Neural progenitor cell (in vitro differentiated cells): ENCODE measurements around the gene MTERF1. TPM values are rescaled to one million over a fixed set of nuclear protein-coding genes. Genes with fewer than 3 reads are reported as not detected.

ENCODE experiments used
- DNase-seq: peaks from one replicate; pipeline ENCODE4 v3.0.0-alpha.2; 2016; ENCODE audit warnings: low spot score
- H2AFZ ChIP-seq: fragments of 200-600 bp; sonication (generic); replicated peaks from 2 replicates; pipeline ENCODE4 v1.6.1; 2016; ENCODE audit warnings: antibody characterized with exemption
- H3F3A ChIP-seq: fragments of 200-600 bp; sonication (generic); 2 replicates; pipeline ENCODE4 v1.6.1; 2016; ENCODE audit warnings: antibody characterized with exemption, low read depth
- H3K27ac ChIP-seq: fragments of 200-600 bp; sonication (generic); 2 replicates; pipeline ENCODE4 v1.5.1; 2016; ENCODE audit warnings: mild to moderate bottlenecking
- H3K27me3 ChIP-seq: fragments of 200-600 bp; sonication (generic); 2 replicates; pipeline ENCODE4 v1.6.1; 2016; ENCODE audit warnings: mild to moderate bottlenecking, moderate library complexity
- H3K36me3 ChIP-seq: fragments of 200-600 bp; sonication (generic); 2 replicates; pipeline ENCODE4 v1.5.1; 2016
- H3K4me1 ChIP-seq: fragments of 200-600 bp; sonication (generic); 2 replicates; pipeline ENCODE4 v1.6.1; 2016; ENCODE audit warnings: mixed run types
- H3K4me2 ChIP-seq: fragments of 200-600 bp; sonication (generic); 2 replicates; pipeline ENCODE4 v1.6.1; 2016
- H3K4me3 ChIP-seq: fragments of 200-600 bp; sonication (generic); 2 replicates; pipeline ENCODE4 v1.5.1; 2016
- H3K79me2 ChIP-seq: fragments of 200-600 bp; sonication (generic); 2 replicates; pipeline ENCODE4 v1.6.1; 2016; ENCODE audit warnings: low read depth
- H3K9ac ChIP-seq: fragments of 200-600 bp; sonication (generic); 2 replicates; pipeline ENCODE4 v1.6.1; 2016
- H3K9me3 ChIP-seq: fragments of 200-600 bp; sonication (generic); 2 replicates; pipeline ENCODE4 v1.5.1; 2016; ENCODE audit warnings: low read depth
- H4K20me1 ChIP-seq: fragments of 200-600 bp; sonication (generic); 2 replicates; pipeline ENCODE4 v1.6.1; 2016; ENCODE audit warnings: low read depth
- H3K27ac Mint-ChIP-seq: 3 replicates; pipeline ENCODE4 v1.8.0; 2021; ENCODE audit warnings: mixed read lengths
- H3K27me3 Mint-ChIP-seq: 2 replicates; pipeline ENCODE4 v1.8.0; 2022; ENCODE audit warnings: low read depth, mild to moderate bottlenecking, inconsistent platforms, moderate library complexity, mixed read lengths; ENCODE audit not compliant: insufficient read depth
- H3K36me3 Mint-ChIP-seq: 3 replicates; pipeline ENCODE4 v1.8.0; 2021; ENCODE audit warnings: mixed read lengths
- H3K4me1 Mint-ChIP-seq: 3 replicates; pipeline ENCODE4 v1.8.0; 2021; ENCODE audit warnings: mixed read lengths
- H3K4me3 Mint-ChIP-seq: 3 replicates; pipeline ENCODE4 v1.8.0; 2021; ENCODE audit warnings: mild to moderate bottlenecking, moderate library complexity, mixed read lengths
- H3K9me3 Mint-ChIP-seq: 3 replicates; pipeline ENCODE4 v1.8.0; 2020; ENCODE audit warnings: mixed read lengths
- EZH2 ChIP-seq: fragments of 200-600 bp; sonication (generic); IDR thresholded peaks from 2 replicates; pipeline ENCODE4 v1.6.1; 2017; ENCODE audit warnings: antibody characterized with exemption, mild to moderate bottlenecking, moderate library complexity
- EZH2phosphoT487 ChIP-seq: fragments of 200-600 bp; sonication (generic); IDR thresholded peaks from 2 replicates; pipeline ENCODE4 v1.6.1; 2017; ENCODE audit warnings: antibody characterized with exemption
- total RNA-seq: library from RNA; depleted of rRNA; stranded (reverse); fragments of >200 nt; gene quantifications from 2 replicates; pipeline ENCODE4 v1.2.3, GENCODE V29; 2015; ENCODE audit warnings: low replicate concordance
- TF ChIP-seq, protein P1 (sequence below): fragments of 200-600 bp; sonication (generic); IDR thresholded peaks from 2 replicates; pipeline ENCODE4 v1.5.1; 2017; ENCODE audit warnings: antibody characterized with exemption, mild to moderate bottlenecking

Gene MTERF1
- total RNA-seq, 1 donor from 2014 or later: 36.9 TPM

DNA sequence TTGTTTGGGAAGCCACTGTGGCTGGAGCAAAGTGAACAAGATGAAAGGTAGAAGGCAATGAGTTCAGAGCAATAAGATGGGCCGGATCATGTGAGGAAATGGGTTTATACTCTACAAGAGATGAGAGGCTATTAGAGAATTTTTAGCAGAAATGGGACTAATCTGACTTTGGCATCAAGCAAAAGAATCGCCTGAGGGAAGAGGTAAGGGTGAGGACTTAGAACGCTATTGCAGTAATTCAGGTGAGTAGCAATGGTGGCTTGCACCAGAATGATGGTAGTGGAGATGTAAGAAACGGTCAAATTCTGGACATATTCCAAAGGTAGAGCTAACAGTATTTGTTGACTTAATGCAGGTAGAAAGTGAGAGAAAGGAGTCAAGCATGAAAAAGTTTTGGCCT, 30.6 kb upstream of the MTERF1 start:
- Histone ChIP-seq H3F3A (no peaks in the 10 kb centered on the region), H4K20me1 (no peaks in the 10 kb centered on the region), H3K27me3 (no peaks in the 10 kb centered on the region), H3K9me3 (no peaks in the 10 kb centered on the region), H3K9ac (no peak overlapping the region), H2AFZ (no peak overlapping the region), H3K27ac (no peak overlapping the region), H3K4me1 (no peaks in the 10 kb centered on the region), H3K36me3 (no peaks in the 10 kb centered on the region), H3K4me2 (no peak overlapping the region), H3K4me3 (no peak overlapping the region), H3K79me2 (no peaks in the 10 kb centered on the region)
- Mint-ChIP-seq H3K4me1 (peaks cover 9% of the 10 kb centered on the region), H3K4me3 (no peak overlapping the region), H3K36me3 (no peaks in the 10 kb centered on the region), H3K9me3 (peaks cover 12% of the 10 kb centered on the region), H3K27ac (no peak overlapping the region), H3K27me3 (peaks cover 5% of the 10 kb centered on the region)
- DNase-seq: no peak
- TF ChIP-seq EZH2phosphoT487: no peak
- TF ChIP-seq EZH2: no peak
- TF ChIP-seq, protein P1, sequence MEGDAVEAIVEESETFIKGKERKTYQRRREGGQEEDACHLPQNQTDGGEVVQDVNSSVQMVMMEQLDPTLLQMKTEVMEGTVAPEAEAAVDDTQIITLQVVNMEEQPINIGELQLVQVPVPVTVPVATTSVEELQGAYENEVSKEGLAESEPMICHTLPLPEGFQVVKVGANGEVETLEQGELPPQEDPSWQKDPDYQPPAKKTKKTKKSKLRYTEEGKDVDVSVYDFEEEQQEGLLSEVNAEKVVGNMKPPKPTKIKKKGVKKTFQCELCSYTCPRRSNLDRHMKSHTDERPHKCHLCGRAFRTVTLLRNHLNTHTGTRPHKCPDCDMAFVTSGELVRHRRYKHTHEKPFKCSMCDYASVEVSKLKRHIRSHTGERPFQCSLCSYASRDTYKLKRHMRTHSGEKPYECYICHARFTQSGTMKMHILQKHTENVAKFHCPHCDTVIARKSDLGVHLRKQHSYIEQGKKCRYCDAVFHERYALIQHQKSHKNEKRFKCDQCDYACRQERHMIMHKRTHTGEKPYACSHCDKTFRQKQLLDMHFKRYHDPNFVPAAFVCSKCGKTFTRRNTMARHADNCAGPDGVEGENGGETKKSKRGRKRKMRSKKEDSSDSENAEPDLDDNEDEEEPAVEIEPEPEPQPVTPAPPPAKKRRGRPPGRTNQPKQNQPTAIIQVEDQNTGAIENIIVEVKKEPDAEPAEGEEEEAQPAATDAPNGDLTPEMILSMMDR: no peak

GRCh38 chr7:91910171-91910570, 29.7 kb upstream of the MTERF1 start:
- DNase-seq: no peak
- Histone ChIP-seq H2AFZ (no peak overlapping the region), H3K4me2 (no peak overlapping the region), H4K20me1 (no peaks in the 10 kb centered on the region), H3K27ac (no peak overlapping the region), H3K4me1 (no peaks in the 10 kb centered on the region), H3K9me3 (no peaks in the 10 kb centered on the region), H3K9ac (no peak overlapping the region), H3K27me3 (no peaks in the 10 kb centered on the region), H3K36me3 (no peaks in the 10 kb centered on the region), H3F3A (no peaks in the 10 kb centered on the region), H3K79me2 (no peaks in the 10 kb centered on the region), H3K4me3 (no peak overlapping the region)
- Mint-ChIP-seq H3K27ac (no peak overlapping the region), H3K4me3 (no peak overlapping the region), H3K27me3 (peaks cover 5% of the 10 kb centered on the region), H3K4me1 (peaks cover 3% of the 10 kb centered on the region), H3K36me3 (no peaks in the 10 kb centered on the region), H3K9me3 (peaks cover 12% of the 10 kb centered on the region)
- TF ChIP-seq EZH2 (no peak), EZH2phosphoT487 (no peak)
- TF ChIP-seq, protein P1: no peak

DNA sequence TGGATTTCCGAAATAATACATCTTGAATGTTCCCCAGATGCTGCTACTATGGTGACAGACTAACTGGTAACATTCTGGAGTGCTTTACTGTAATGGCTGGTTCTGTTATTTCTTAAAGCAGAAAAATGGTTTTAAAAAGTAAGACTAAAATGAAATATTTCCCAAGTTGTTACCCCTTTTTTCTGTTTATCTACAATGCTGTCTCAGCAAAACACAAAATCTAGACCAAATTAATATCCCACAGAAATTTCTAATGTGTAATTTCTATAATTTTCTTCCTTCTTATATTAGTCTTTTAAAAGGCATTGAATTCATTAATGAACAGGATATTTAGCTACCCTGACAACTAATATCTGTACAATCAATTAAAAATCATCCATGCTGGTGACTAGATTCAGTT, 19.1 kb upstream of the MTERF1 start:
- no peak for DNase-seq
- Histone ChIP-seq H3K79me2 (no peaks in the 10 kb centered on the region), H3F3A (peaks cover 5% of the 10 kb centered on the region), H4K20me1 (no peaks in the 10 kb centered on the region), H3K9ac (no peak overlapping the region), H3K27me3 (no peaks in the 10 kb centered on the region), H3K4me3 (no peak overlapping the region), H3K4me1 (peaks cover 21% of the 10 kb centered on the region), H3K4me2 (no peak overlapping the region), H3K27ac (no peak overlapping the region), H3K9me3 (no peaks in the 10 kb centered on the region), H2AFZ (no peak overlapping the region), H3K36me3 (no peaks in the 10 kb centered on the region)
- TF ChIP-seq EZH2phosphoT487: no peak
- TF ChIP-seq, protein P1: no peak
- no peak overlapping the region for H3K27ac Mint-ChIP-seq
- no peaks in the 10 kb centered on the region for H3K36me3 Mint-ChIP-seq
- peaks cover 8% of the 10 kb centered on the region for H3K4me1 Mint-ChIP-seq
- H3K9me3 Mint-ChIP-seq: no peaks in the 10 kb centered on the region
- H3K27me3 Mint-ChIP-seq: no peaks in the 10 kb centered on the region
- H3K4me3 Mint-ChIP-seq: no peak overlapping the region
